Neural cell (in vitro differentiated cells): ENCODE measurements around the gene BABAM2. TPM values are rescaled to one million over a fixed set of nuclear protein-coding genes. Genes with fewer than 3 reads are reported as not detected.

Experiments
- H2AFZ ChIP-seq: fragments of 200-600, 300-800 bp; sonication (generic), shearing (Covaris generic); 2 replicates; pipeline ENCODE4 v1.6.0; 2014; ENCODE audit warnings: low read depth, mild to moderate bottlenecking, antibody characterized with exemption, low read length, moderate library complexity
- H3F3A ChIP-seq: fragments of 200-600 bp; shearing (Covaris generic); 2 replicates; pipeline ENCODE4 v1.6.1; 2016; ENCODE audit warnings: mild to moderate bottlenecking, moderate library complexity, mixed read lengths, antibody characterized with exemption, low read length; ENCODE audit not compliant: insufficient read depth, poor library complexity, severe bottlenecking
- H3K27ac ChIP-seq: fragments of 200-600, 300-800 bp; sonication (generic), shearing (Covaris generic); 2 replicates; pipeline ENCODE4 v1.5.1; 2014; ENCODE audit warnings: mild to moderate bottlenecking, low read length, moderate library complexity
- H3K27me3 ChIP-seq: fragments of 300-800, 200-600 bp; sonication (generic), shearing (Covaris generic); 2 replicates; pipeline ENCODE4 v1.6.0; 2014; ENCODE audit warnings: mild to moderate bottlenecking, low read depth, low read length, moderate library complexity; ENCODE audit not compliant: insufficient read depth
- H3K36me3 ChIP-seq: fragments of 300-800, 200-600 bp; sonication (generic), shearing (Covaris generic); 2 replicates; pipeline ENCODE4 v1.5.1; 2014; ENCODE audit warnings: mild to moderate bottlenecking, antibody characterized with exemption, low read length, moderate library complexity; ENCODE audit not compliant: insufficient read depth
- H3K4me2 ChIP-seq: fragments of 300-800, 200-600 bp; sonication (generic), shearing (Covaris generic); 2 replicates; pipeline ENCODE4 v1.6.0; 2014; ENCODE audit warnings: mild to moderate bottlenecking, low read length
- H3K4me3 ChIP-seq: fragments of 300-800, 200-600 bp; sonication (generic), shearing (Covaris generic); 2 replicates; pipeline ENCODE4 v1.5.1; 2014; ENCODE audit warnings: mild to moderate bottlenecking, low read length, moderate library complexity
- H3K79me2 ChIP-seq: fragments of 200-600 bp; shearing (Covaris generic); replicated peaks from 2 replicates; pipeline ENCODE4 v1.6.0; 2014; ENCODE audit warnings: mild to moderate bottlenecking, low read length, moderate library complexity; ENCODE audit not compliant: insufficient read depth
- H3K9ac ChIP-seq: fragments of 300-800, 200-600 bp; sonication (generic), shearing (Covaris generic); 2 replicates; pipeline ENCODE4 v1.6.1; 2016; ENCODE audit warnings: mild to moderate bottlenecking, low read length, mixed read lengths
- H3K9me2 ChIP-seq: fragments of 200-600 bp; shearing (Covaris generic); 2 replicates; pipeline ENCODE4 v1.6.1; 2016; ENCODE audit warnings: mild to moderate bottlenecking, low read length, mixed read lengths; ENCODE audit not compliant: insufficient read depth
- H3K9me3 ChIP-seq: fragments of 200-600, 300-800 bp; sonication (generic), shearing (Covaris generic); 2 replicates; pipeline ENCODE4 v1.6.1; 2016; ENCODE audit warnings: mild to moderate bottlenecking, mixed run types, low read length, moderate library complexity, mixed read lengths
- H4K20me1 ChIP-seq: fragments of 200-600 bp; shearing (Covaris generic); 2 replicates; pipeline ENCODE4 v1.6.1; 2016; ENCODE audit warnings: mild to moderate bottlenecking, mixed run types; ENCODE audit not compliant: insufficient read depth
- EP300 ChIP-seq: fragments of 450-650 bp; conservative IDR thresholded peaks from 2 replicates; pipeline ENCODE4 v1.6.1; 2014; ENCODE audit warnings: antibody characterized with exemption, mild to moderate bottlenecking, moderate library complexity; ENCODE audit not compliant: poor library complexity, severe bottlenecking
- EZH2 ChIP-seq: fragments of 200-600, 300-800 bp; shearing (Covaris generic), sonication (generic); IDR thresholded peaks from 2 replicates; pipeline ENCODE4 v1.6.1; 2014; ENCODE audit warnings: antibody characterized with exemption, low read length, borderline replicate concordance, mild to moderate bottlenecking; ENCODE audit not compliant: insufficient read depth, poor library complexity, severe bottlenecking
- MXI1 ChIP-seq: fragments of 450-650 bp; conservative IDR thresholded peaks from 2 replicates; pipeline ENCODE4 v1.6.1; 2014; ENCODE audit warnings: antibody characterized with exemption, mild to moderate bottlenecking; ENCODE audit not compliant: poor library complexity, severe bottlenecking
- POLR2AphosphoS5 ChIP-seq: IDR thresholded peaks from 2 replicates; pipeline ENCODE4 v1.6.1; 2012
- RAD21 ChIP-seq: fragments of 450-650 bp; conservative IDR thresholded peaks from 2 replicates; pipeline ENCODE4 v1.6.1; 2014; ENCODE audit warnings: antibody characterized with exemption, mild to moderate bottlenecking, moderate library complexity
- REST ChIP-seq: IDR thresholded peaks from 2 replicates; pipeline ENCODE4 v1.6.1; 2012; ENCODE audit warnings: borderline replicate concordance
- SMC3 ChIP-seq: fragments of 450-650 bp; conservative IDR thresholded peaks from 2 replicates; pipeline ENCODE4 v1.6.1; 2014; ENCODE audit warnings: antibody characterized with exemption, mild to moderate bottlenecking, moderate library complexity; ENCODE audit not compliant: poor library complexity
- TAF1 ChIP-seq: IDR thresholded peaks from 2 replicates; pipeline ENCODE4 v1.6.1; 2012; ENCODE audit warnings: low read depth
- polyA plus RNA-seq: library from polyadenylated mRNA; depleted of rRNA; stranded (reverse); fragments of >200 nt; gene quantifications from 2 replicates; pipeline ENCODE4 v1.2.3, GENCODE V29; 2014
- TF ChIP-seq, protein P1 (sequence below): fragments of 450-650 bp; IDR thresholded peaks from 2 replicates; pipeline ENCODE4 v1.5.1; 2014; ENCODE audit warnings: antibody characterized with exemption, mild to moderate bottlenecking, moderate library complexity; ENCODE audit not compliant: poor library complexity, severe bottlenecking

The BABAM2 gene
- polyA plus RNA-seq, 1 donor from 2014 or later = 15.3 TPM

GRCh38 chr2:28360058-28360717 lies 469.7 kb downstream of the BABAM2 start:
- Histone ChIP-seq H3K27me3 (no peaks in the 10 kb centered on the region), H2AFZ (no peak overlapping the region), H3K4me2 (no peak overlapping the region), H3K9ac (no peak overlapping the region), H3K36me3 (no peaks in the 10 kb centered on the region), H3K4me3 (no peak overlapping the region), H3K9me3 (no peaks in the 10 kb centered on the region), H4K20me1 (no peaks in the 10 kb centered on the region), H3F3A (no peaks in the 10 kb centered on the region), H3K79me2 (no peaks in the 10 kb centered on the region), H3K9me2 (no peaks in the 10 kb centered on the region), H3K27ac (no peak overlapping the region)
- TF ChIP-seq POLR2AphosphoS5 (no peak), EP300 (no peak), REST (no peak), RAD21 (no peak), SMC3 (no peak), MXI1 (no peak), TAF1 (no peak), EZH2 (no peak)
- TF ChIP-seq, protein P1, sequence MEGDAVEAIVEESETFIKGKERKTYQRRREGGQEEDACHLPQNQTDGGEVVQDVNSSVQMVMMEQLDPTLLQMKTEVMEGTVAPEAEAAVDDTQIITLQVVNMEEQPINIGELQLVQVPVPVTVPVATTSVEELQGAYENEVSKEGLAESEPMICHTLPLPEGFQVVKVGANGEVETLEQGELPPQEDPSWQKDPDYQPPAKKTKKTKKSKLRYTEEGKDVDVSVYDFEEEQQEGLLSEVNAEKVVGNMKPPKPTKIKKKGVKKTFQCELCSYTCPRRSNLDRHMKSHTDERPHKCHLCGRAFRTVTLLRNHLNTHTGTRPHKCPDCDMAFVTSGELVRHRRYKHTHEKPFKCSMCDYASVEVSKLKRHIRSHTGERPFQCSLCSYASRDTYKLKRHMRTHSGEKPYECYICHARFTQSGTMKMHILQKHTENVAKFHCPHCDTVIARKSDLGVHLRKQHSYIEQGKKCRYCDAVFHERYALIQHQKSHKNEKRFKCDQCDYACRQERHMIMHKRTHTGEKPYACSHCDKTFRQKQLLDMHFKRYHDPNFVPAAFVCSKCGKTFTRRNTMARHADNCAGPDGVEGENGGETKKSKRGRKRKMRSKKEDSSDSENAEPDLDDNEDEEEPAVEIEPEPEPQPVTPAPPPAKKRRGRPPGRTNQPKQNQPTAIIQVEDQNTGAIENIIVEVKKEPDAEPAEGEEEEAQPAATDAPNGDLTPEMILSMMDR = no peak

DNA sequence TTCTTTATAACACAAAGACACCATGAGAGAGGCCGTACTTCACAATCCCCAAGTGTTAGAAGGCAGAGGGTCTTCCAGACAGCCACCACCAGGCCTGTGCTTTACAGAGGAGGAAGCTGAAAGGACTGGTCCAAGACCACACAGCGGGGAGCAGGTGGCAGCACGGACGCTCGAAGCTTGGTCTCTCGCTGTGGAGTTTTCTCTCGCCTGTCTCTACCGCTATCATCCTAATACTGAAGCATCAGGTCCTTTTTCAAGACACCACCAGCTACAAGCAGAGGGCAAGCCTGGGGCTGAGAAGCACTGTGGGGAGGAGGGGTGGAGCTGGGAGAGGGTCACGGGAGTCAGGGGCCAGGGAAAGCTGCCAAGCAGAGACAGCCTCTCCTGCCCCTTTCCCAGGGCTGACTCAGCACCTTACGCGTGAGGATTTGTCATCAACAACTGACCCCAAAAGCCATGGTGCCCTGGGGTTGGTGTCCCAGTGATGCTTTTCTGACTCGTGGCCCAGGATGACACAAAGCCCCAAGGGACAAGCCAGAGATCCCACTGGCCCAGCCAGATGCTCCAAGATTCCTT lies 470.3 kb downstream of the BABAM2 start:
- Histone ChIP-seq H3K79me2 (no peaks in the 10 kb centered on the region), H3K27me3 (no peaks in the 10 kb centered on the region), H4K20me1 (no peaks in the 10 kb centered on the region), H3K4me2 (no peak overlapping the region), H3K36me3 (no peaks in the 10 kb centered on the region), H2AFZ (no peak overlapping the region), H3K9ac (no peak overlapping the region), H3K4me3 (no peak overlapping the region), H3F3A (no peaks in the 10 kb centered on the region), H3K9me2 (no peaks in the 10 kb centered on the region), H3K27ac (no peak overlapping the region), H3K9me3 (no peaks in the 10 kb centered on the region)
- TF ChIP-seq POLR2AphosphoS5 (no peak), TAF1 (no peak), RAD21 (no peak), REST (no peak)
